GM12891 (cell line): Measurements from ENCODE around the gene ARHGAP8.

ENCODE experiments used
- POLR2A ChIP-seq: IDR thresholded peaks from 2 replicates; pipeline ENCODE4 v1.6.1; 2011; ENCODE audit warnings: low read depth, low read length, control low read depth
- SPI1 ChIP-seq: IDR thresholded peaks from 2 replicates; pipeline ENCODE4 v1.6.1; 2011; ENCODE audit warnings: low read depth, low read length, control low read depth
- TAF1 ChIP-seq: IDR thresholded peaks from 2 replicates; pipeline ENCODE4 v1.6.1; 2011; ENCODE audit warnings: low read depth, low read length, control low read depth

- TF ChIP-seq TAF1 (no peak), SPI1 (no peak), POLR2A (no peak)
These were observed 52.0 kb downstream of the ARHGAP8 start for GRCh38 chr22:44804327-44804726.
